HCT116 (cell line): Measurements from ENCODE around the gene GNLY.

Experiments
- ELF1 ChIP-seq: IDR thresholded peaks from 2 replicates; pipeline ENCODE4 v1.6.1; 2012; ENCODE audit warnings: low read depth, borderline replicate concordance
- EZH2 ChIP-seq: fragments of 200-600 bp; sonication (generic); IDR thresholded peaks from 2 replicates; pipeline ENCODE4 v1.6.1; 2017; ENCODE audit warnings: antibody characterized with exemption, mixed run types
- FOSL1 ChIP-seq: IDR thresholded peaks from 2 replicates; pipeline ENCODE4 v1.6.1; 2012; ENCODE audit warnings: low read depth
- JUND ChIP-seq: IDR thresholded peaks from 2 replicates; pipeline ENCODE4 v1.6.1; 2012
- MAX ChIP-seq: IDR thresholded peaks from 2 replicates; pipeline ENCODE4 v1.6.1; 2012
- POLR2A ChIP-seq: IDR thresholded peaks from 2 replicates; pipeline ENCODE4 v1.7.0; 2011; ENCODE audit warnings: borderline replicate concordance; ENCODE audit not compliant: insufficient read depth, insufficient read length; ENCODE audit errors: extremely low read depth
- POLR2AphosphoS5 ChIP-seq: IDR thresholded peaks from 2 replicates; pipeline ENCODE4 v1.6.1; 2011; ENCODE audit warnings: mild to moderate bottlenecking, low read depth, low read length, moderate library complexity
- RAD21 ChIP-seq: IDR thresholded peaks from 2 replicates; pipeline ENCODE4 v1.6.1; 2012; ENCODE audit warnings: low read depth, mild to moderate bottlenecking
- ZFX ChIP-seq: fragments of 450-650 bp; IDR thresholded peaks from 2 replicates; pipeline ENCODE4 v1.6.1; 2017
- ZNF274 ChIP-seq: fragments of 200-500 bp; sonication (Bioruptor generic); IDR thresholded peaks from 2 replicates; pipeline ENCODE4 v1.6.1; 2014; ENCODE audit warnings: mild to moderate bottlenecking, low read depth, low read length, inconsistent platforms
- TF ChIP-seq, protein P1 (sequence below), 3 experiments: fragments of 200-600 bp in 1 of 3; sonication (generic) in 1 of 3; IDR thresholded peaks in 2 of 3; conservative IDR thresholded peaks in 1 of 3; 2 replicates each; pipeline ENCODE4 v1.5.1; 2012 to 2017; ENCODE audit warnings: low read depth in 2 of 3, low read length in 2 of 3, antibody characterized with exemption in 1 of 3, borderline replicate concordance in 1 of 3, control low read depth in 1 of 3, mild to moderate bottlenecking in 1 of 3, mixed read lengths in 1 of 3, mixed run types in 1 of 3, moderate library complexity in 1 of 3; ENCODE audit not compliant: insufficient read depth in 1 of 3
- TF ChIP-seq, protein P2 (sequence below): IDR thresholded peaks from 2 replicates; pipeline ENCODE4 v1.6.1; 2012; ENCODE audit warnings: low read depth
- TF ChIP-seq, protein P3 (sequence below): IDR thresholded peaks from 2 replicates; pipeline ENCODE4 v1.6.1; 2011; ENCODE audit warnings: mild to moderate bottlenecking, low read length, moderate library complexity; ENCODE audit not compliant: insufficient replicate concordance; ENCODE audit errors: extremely low read depth

GRCh38 chr2:85720533-85720932 is 26.4 kb downstream of the GNLY start:
- TF ChIP-seq, protein P1, sequence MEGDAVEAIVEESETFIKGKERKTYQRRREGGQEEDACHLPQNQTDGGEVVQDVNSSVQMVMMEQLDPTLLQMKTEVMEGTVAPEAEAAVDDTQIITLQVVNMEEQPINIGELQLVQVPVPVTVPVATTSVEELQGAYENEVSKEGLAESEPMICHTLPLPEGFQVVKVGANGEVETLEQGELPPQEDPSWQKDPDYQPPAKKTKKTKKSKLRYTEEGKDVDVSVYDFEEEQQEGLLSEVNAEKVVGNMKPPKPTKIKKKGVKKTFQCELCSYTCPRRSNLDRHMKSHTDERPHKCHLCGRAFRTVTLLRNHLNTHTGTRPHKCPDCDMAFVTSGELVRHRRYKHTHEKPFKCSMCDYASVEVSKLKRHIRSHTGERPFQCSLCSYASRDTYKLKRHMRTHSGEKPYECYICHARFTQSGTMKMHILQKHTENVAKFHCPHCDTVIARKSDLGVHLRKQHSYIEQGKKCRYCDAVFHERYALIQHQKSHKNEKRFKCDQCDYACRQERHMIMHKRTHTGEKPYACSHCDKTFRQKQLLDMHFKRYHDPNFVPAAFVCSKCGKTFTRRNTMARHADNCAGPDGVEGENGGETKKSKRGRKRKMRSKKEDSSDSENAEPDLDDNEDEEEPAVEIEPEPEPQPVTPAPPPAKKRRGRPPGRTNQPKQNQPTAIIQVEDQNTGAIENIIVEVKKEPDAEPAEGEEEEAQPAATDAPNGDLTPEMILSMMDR (IDR thresholded peaks at IDR 0.05 in 2 of 3, conservative IDR thresholded peaks at IDR 0.05 in 1 of 3; ENCODE audit: borderline replicate concordance in 1 of 3, insufficient read depth in 1 of 3, low read depth in 2 of 3, low read length in 2 of 3), result no peak
- TF ChIP-seq EZH2, result no peak
- no peak for TF ChIP-seq RAD21
- TF ChIP-seq POLR2A, result no peak
- TF ChIP-seq JUND, result no peak
- TF ChIP-seq, protein P2, sequence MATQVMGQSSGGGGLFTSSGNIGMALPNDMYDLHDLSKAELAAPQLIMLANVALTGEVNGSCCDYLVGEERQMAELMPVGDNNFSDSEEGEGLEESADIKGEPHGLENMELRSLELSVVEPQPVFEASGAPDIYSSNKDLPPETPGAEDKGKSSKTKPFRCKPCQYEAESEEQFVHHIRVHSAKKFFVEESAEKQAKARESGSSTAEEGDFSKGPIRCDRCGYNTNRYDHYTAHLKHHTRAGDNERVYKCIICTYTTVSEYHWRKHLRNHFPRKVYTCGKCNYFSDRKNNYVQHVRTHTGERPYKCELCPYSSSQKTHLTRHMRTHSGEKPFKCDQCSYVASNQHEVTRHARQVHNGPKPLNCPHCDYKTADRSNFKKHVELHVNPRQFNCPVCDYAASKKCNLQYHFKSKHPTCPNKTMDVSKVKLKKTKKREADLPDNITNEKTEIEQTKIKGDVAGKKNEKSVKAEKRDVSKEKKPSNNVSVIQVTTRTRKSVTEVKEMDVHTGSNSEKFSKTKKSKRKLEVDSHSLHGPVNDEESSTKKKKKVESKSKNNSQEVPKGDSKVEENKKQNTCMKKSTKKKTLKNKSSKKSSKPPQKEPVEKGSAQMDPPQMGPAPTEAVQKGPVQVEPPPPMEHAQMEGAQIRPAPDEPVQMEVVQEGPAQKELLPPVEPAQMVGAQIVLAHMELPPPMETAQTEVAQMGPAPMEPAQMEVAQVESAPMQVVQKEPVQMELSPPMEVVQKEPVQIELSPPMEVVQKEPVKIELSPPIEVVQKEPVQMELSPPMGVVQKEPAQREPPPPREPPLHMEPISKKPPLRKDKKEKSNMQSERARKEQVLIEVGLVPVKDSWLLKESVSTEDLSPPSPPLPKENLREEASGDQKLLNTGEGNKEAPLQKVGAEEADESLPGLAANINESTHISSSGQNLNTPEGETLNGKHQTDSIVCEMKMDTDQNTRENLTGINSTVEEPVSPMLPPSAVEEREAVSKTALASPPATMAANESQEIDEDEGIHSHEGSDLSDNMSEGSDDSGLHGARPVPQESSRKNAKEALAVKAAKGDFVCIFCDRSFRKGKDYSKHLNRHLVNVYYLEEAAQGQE, result no peak
- TF ChIP-seq, protein P3, sequence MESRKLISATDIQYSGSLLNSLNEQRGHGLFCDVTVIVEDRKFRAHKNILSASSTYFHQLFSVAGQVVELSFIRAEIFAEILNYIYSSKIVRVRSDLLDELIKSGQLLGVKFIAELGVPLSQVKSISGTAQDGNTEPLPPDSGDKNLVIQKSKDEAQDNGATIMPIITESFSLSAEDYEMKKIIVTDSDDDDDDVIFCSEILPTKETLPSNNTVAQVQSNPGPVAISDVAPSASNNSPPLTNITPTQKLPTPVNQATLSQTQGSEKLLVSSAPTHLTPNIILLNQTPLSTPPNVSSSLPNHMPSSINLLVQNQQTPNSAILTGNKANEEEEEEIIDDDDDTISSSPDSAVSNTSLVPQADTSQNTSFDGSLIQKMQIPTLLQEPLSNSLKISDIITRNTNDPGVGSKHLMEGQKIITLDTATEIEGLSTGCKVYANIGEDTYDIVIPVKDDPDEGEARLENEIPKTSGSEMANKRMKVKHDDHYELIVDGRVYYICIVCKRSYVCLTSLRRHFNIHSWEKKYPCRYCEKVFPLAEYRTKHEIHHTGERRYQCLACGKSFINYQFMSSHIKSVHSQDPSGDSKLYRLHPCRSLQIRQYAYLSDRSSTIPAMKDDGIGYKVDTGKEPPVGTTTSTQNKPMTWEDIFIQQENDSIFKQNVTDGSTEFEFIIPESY, result no peak
- no peak for TF ChIP-seq MAX
- TF ChIP-seq FOSL1, result no peak
- no peak for TF ChIP-seq ZFX
- TF ChIP-seq ZNF274, result no peak
- no peak for TF ChIP-seq ELF1
- no peak for TF ChIP-seq POLR2AphosphoS5
